Testis (tissue), 2 donors: Measurements from ENCODE around the gene ZNF276.
"Not testable (repeated sequence)": the region's sequence is repeated elsewhere in the genome, so short reads cannot be mapped to it uniquely, and the experiment has no call there.

ENCODE experiments used
- CTCF ChIP-seq, 3 experiments: fragments of 450-650 bp in 2 of 3; fragments of 200-600 bp in 1 of 3; sonication (generic) in 1 of 3; IDR thresholded peaks; one replicate each; pipeline ENCODE4 v1.5.1; 2016 to 2019; ENCODE audit warnings: antibody characterized with exemption in 3 of 3, mild to moderate bottlenecking in 2 of 3, moderate library complexity in 1 of 3
- POLR2A ChIP-seq: fragments of 450-650 bp; IDR thresholded peaks from one replicate; pipeline ENCODE4 v1.6.1; 2017; ENCODE audit warnings: antibody characterized with exemption, mild to moderate bottlenecking, moderate library complexity

- not testable (repeated sequence) for TF ChIP-seq POLR2A; CTCF (IDR thresholded peaks at IDR 0.05)
Measured at GRCh38 chr16:89698717-89699116, 22.6 kb upstream of the ZNF276 start.
